Measurements from ENCODE around the gene ADCY2.

The ADCY2 gene

GRCh38 chr5:7385681-7386080 lies 10.3 kb upstream of the ADCY2 start:
- Histone ChIP-seq H3K4me1 (ENCODE audit: control insufficient read depth, insufficient read depth, low read length) (no peaks in the 10 kb centered on the region), H3K36me3 (ENCODE audit: control insufficient read depth in 2 of 2, insufficient read depth in 1 of 2, low read length in 2 of 2) (no peaks in the 10 kb centered on the region), H3K9me3 (ENCODE audit: control insufficient read depth, insufficient read depth, low read depth, low read length) (no peaks in the 10 kb centered on the region), H3K27ac (ENCODE audit: extremely low read depth, low read depth, low read length) (no peak overlapping the region), H3K4me3 (ENCODE audit: low read depth, low read length) (no peak overlapping the region)
- no peak for TF ChIP-seq AEBP2 (tag by site-specific recombination; IDR thresholded peaks at IDR 0.05; ENCODE audit: borderline replicate concordance)
- TF ChIP-seq ZNF311 (tag by site-specific recombination; IDR thresholded peaks at IDR 0.05; ENCODE audit: borderline replicate concordance), result no peak
- TF ChIP-seq ZNF426 (tag by site-specific recombination; IDR thresholded peaks at IDR 0.05), result no peak
- TF ChIP-seq PRDM6 (tag by site-specific recombination; IDR thresholded peaks at IDR 0.05), result no peak
- TF ChIP-seq ZBTB11 (tag by site-specific recombination; conservative IDR thresholded peaks at IDR 0.05; ENCODE audit: low read depth), result no peak
- TF ChIP-seq ZNF514 (tag by site-specific recombination; IDR thresholded peaks at IDR 0.05), result no peak
- TF ChIP-seq ZSCAN23 (tag by site-specific recombination; IDR thresholded peaks at IDR 0.05), result no peak
- POLR2A ChIA-PET, result no interaction called here
- CTCF ChIA-PET, result interaction anchor here (0.7 kb wide), 1 partner anchor 374 kb away, joined by 3 read pairs; no protein-coding TSS in a partner anchor

GRCh38 chr5:7388553-7388952 lies 7.4 kb upstream of the ADCY2 start:
- ChIA-PET POLR2A (no interaction called here), CTCF (no interaction called here)
- no peaks in the 10 kb centered on the region for H3K36me3 ChIP-seq (ENCODE audit: control insufficient read depth in 2 of 2, insufficient read depth in 1 of 2, low read length in 2 of 2)

More at GRCh38 chr5:7388553-7388952, 7.4 kb upstream of the ADCY2 start:
- Histone ChIP-seq H3K4me1 (ENCODE audit: control insufficient read depth, insufficient read depth, low read length) (no peaks in the 10 kb centered on the region), H3K27ac (ENCODE audit: extremely low read depth, low read depth, low read length) (no peak overlapping the region), H3K4me3 (ENCODE audit: low read depth, low read length) (no peak overlapping the region), H3K9me3 (ENCODE audit: control insufficient read depth, insufficient read depth, low read depth, low read length) (no peaks in the 10 kb centered on the region)
- peak; percentile 67; the same call in 1 of the 2 replicates for TF ChIP-seq EGR2 (tag by site-specific recombination; IDR thresholded peaks at IDR 0.05; ENCODE audit: low read depth)
- no peak for TF ChIP-seq GFI1B (tag by site-specific recombination; IDR thresholded peaks at IDR 0.05)
- no peak for TF ChIP-seq ZNF184 (tag by site-specific recombination; IDR thresholded peaks at IDR 0.05)
- TF ChIP-seq BCL11A (tag by site-specific recombination; IDR thresholded peaks at IDR 0.05; ENCODE audit: low read depth), result no peak
- TF ChIP-seq ZNF433 (tag by site-specific recombination; IDR thresholded peaks at IDR 0.05; ENCODE audit: low read depth), result no peak
- no peak for TF ChIP-seq REPIN1 (tag by site-specific recombination; IDR thresholded peaks at IDR 0.05; ENCODE audit: low read depth)
- no peak for TF ChIP-seq ZIC2 (tag by site-specific recombination; IDR thresholded peaks at IDR 0.05)
- no peak for TF ChIP-seq SCRT1 (tag by site-specific recombination; IDR thresholded peaks at IDR 0.05; ENCODE audit: borderline replicate concordance)
- no peak for TF ChIP-seq MYNN (tag by site-specific recombination; IDR thresholded peaks at IDR 0.05; ENCODE audit: borderline replicate concordance)
- TF ChIP-seq PATZ1 (tag by site-specific recombination; IDR thresholded peaks at IDR 0.05), result no peak
- TF ChIP-seq ZFHX2 (tag by site-specific recombination; conservative IDR thresholded peaks at IDR 0.05), result peak; percentile 68
- TF ChIP-seq ZNF449 (tag by site-specific recombination; IDR thresholded peaks at IDR 0.05), result no peak
- TF ChIP-seq ZNF292 (tag by site-specific recombination; IDR thresholded peaks at IDR 0.05; ENCODE audit: borderline replicate concordance, low read depth), result no peak
- TF ChIP-seq GLI2 (tag by site-specific recombination; IDR thresholded peaks at IDR 0.05; ENCODE audit: borderline replicate concordance, low read depth), result no peak
- TF ChIP-seq ZXDB (tag by site-specific recombination; IDR thresholded peaks at IDR 0.05), result no peak
- no peak for TF ChIP-seq ZSCAN23 (tag by site-specific recombination; IDR thresholded peaks at IDR 0.05)
- TF ChIP-seq ZNF610 (tag by site-specific recombination; IDR thresholded peaks at IDR 0.05; ENCODE audit: borderline replicate concordance), result no peak

Measured in HEK293 (cell line).